ENCODE data around the gene SLIT3.

Gene SLIT3

GRCh38 chr5:168694289-168694688 lies 606.6 kb downstream of the SLIT3 start:
- no peak overlapping the region for H3K27ac ChIP-seq (ENCODE audit: low read depth, low read length)

GRCh38 chr5:168693883-168694282 lies 607.1 kb downstream of the SLIT3 start:
- H3F3A ChIP-seq (ENCODE audit: control insufficient read depth, insufficient read depth): no peaks in the 10 kb centered on the region
- no peak overlapping the region for H3K4me3 ChIP-seq (ENCODE audit: low read length)
- H3K4me2 ChIP-seq (ENCODE audit: low read length): no peak overlapping the region
- no peak overlapping the region for H3K27ac ChIP-seq (ENCODE audit: low read depth, low read length)
- no peaks in the 10 kb centered on the region; the same call in 1 of the 2 replicates for H3K27me3 ChIP-seq (ENCODE audit: control insufficient read depth, low read length)
- H3K79me2 ChIP-seq (ENCODE audit: control insufficient read depth, low read length): no peaks in the 10 kb centered on the region
- no peaks in the 10 kb centered on the region for H3K4me1 ChIP-seq (ENCODE audit: control insufficient read depth, low read length)
- H3K36me3 ChIP-seq (ENCODE audit: control insufficient read depth, low read length): no peaks in the 10 kb centered on the region
- no peaks in the 10 kb centered on the region for H4K20me1 ChIP-seq (ENCODE audit: control insufficient read depth, insufficient read depth, low read depth, low read length)
- H3K9me2 ChIP-seq (replicated peaks; ENCODE audit: control insufficient read depth, low read length): no peaks in the 10 kb centered on the region
- TF ChIP-seq EZH2phosphoT487 (IDR thresholded peaks at IDR 0.05; ENCODE audit: borderline replicate concordance, low read length): no peak
- H3K9me3 ChIP-seq (ENCODE audit: control insufficient read depth, insufficient read depth, low read length): no peaks in the 10 kb centered on the region

More at GRCh38 chr5:168694289-168694688, 606.6 kb downstream of the SLIT3 start:
- Histone ChIP-seq H3K9me2 (replicated peaks; ENCODE audit: control insufficient read depth, low read length) (no peaks in the 10 kb centered on the region), H3K4me2 (ENCODE audit: low read length) (no peak overlapping the region), H3F3A (ENCODE audit: control insufficient read depth, insufficient read depth) (no peaks in the 10 kb centered on the region), H3K36me3 (ENCODE audit: control insufficient read depth, low read length) (no peaks in the 10 kb centered on the region), H3K79me2 (ENCODE audit: control insufficient read depth, low read length) (no peaks in the 10 kb centered on the region), H3K4me1 (ENCODE audit: control insufficient read depth, low read length) (no peaks in the 10 kb centered on the region), H4K20me1 (ENCODE audit: control insufficient read depth, insufficient read depth, low read depth, low read length) (no peaks in the 10 kb centered on the region), H3K4me3 (ENCODE audit: low read length) (no peak overlapping the region), H3K27me3 (ENCODE audit: control insufficient read depth, low read length) (no peaks in the 10 kb centered on the region; the same call in 1 of the 2 replicates), H3K9me3 (ENCODE audit: control insufficient read depth, insufficient read depth, low read length) (no peaks in the 10 kb centered on the region)
- TF ChIP-seq EZH2phosphoT487 (IDR thresholded peaks at IDR 0.05; ENCODE audit: borderline replicate concordance, low read length): no peak
- no peak for TF ChIP-seq CTCF (IDR thresholded peaks at IDR 0.05; ENCODE audit: low read depth, low read length, poor library complexity, severe bottlenecking)

GRCh38 chr5:168693297-168693696 lies 607.6 kb downstream of the SLIT3 start:
- H3K27me3 ChIP-seq (ENCODE audit: control insufficient read depth, low read length): no peaks in the 10 kb centered on the region; the same call in 1 of the 2 replicates
- H4K20me1 ChIP-seq (ENCODE audit: control insufficient read depth, insufficient read depth, low read depth, low read length): no peaks in the 10 kb centered on the region
- H3K79me2 ChIP-seq (ENCODE audit: control insufficient read depth, low read length): no peaks in the 10 kb centered on the region
- no peak overlapping the region for H3K4me2 ChIP-seq (ENCODE audit: low read length)
- H3F3A ChIP-seq (ENCODE audit: control insufficient read depth, insufficient read depth): no peaks in the 10 kb centered on the region
- no peaks in the 10 kb centered on the region for H3K9me3 ChIP-seq (ENCODE audit: control insufficient read depth, insufficient read depth, low read length)
- no peaks in the 10 kb centered on the region for H3K36me3 ChIP-seq (ENCODE audit: control insufficient read depth, low read length)
- TF ChIP-seq CTCF (IDR thresholded peaks at IDR 0.05; ENCODE audit: low read depth, low read length, poor library complexity, severe bottlenecking) (no peak), EZH2phosphoT487 (IDR thresholded peaks at IDR 0.05; ENCODE audit: borderline replicate concordance, low read length) (no peak)
- no peak overlapping the region for H3K4me3 ChIP-seq (ENCODE audit: low read length)
- no peak overlapping the region for H3K27ac ChIP-seq (ENCODE audit: low read depth, low read length)
- no peaks in the 10 kb centered on the region for H3K4me1 ChIP-seq (ENCODE audit: control insufficient read depth, low read length)
- no peaks in the 10 kb centered on the region for H3K9me2 ChIP-seq (replicated peaks; ENCODE audit: control insufficient read depth, low read length)

GRCh38 chr5:168691891-168692290 lies 609.0 kb downstream of the SLIT3 start:
- Histone ChIP-seq H3K9me3 (ENCODE audit: control insufficient read depth, insufficient read depth, low read length) (no peaks in the 10 kb centered on the region), H3K79me2 (ENCODE audit: control insufficient read depth, low read length) (no peaks in the 10 kb centered on the region), H3K4me3 (ENCODE audit: low read length) (no peak overlapping the region), H3K36me3 (ENCODE audit: control insufficient read depth, low read length) (no peaks in the 10 kb centered on the region), H3K27me3 (ENCODE audit: control insufficient read depth, low read length) (no peaks in the 10 kb centered on the region; the same call in 1 of the 2 replicates), H3K4me2 (ENCODE audit: low read length) (no peak overlapping the region), H3F3A (ENCODE audit: control insufficient read depth, insufficient read depth) (no peaks in the 10 kb centered on the region), H3K4me1 (ENCODE audit: control insufficient read depth, low read length) (no peaks in the 10 kb centered on the region), H3K27ac (ENCODE audit: low read depth, low read length) (no peak overlapping the region), H4K20me1 (ENCODE audit: control insufficient read depth, insufficient read depth, low read depth, low read length) (no peaks in the 10 kb centered on the region), H3K9me2 (replicated peaks; ENCODE audit: control insufficient read depth, low read length) (no peaks in the 10 kb centered on the region)
- TF ChIP-seq EZH2phosphoT487 (IDR thresholded peaks at IDR 0.05; ENCODE audit: borderline replicate concordance, low read length) (no peak), CTCF (IDR thresholded peaks at IDR 0.05; ENCODE audit: low read depth, low read length, poor library complexity, severe bottlenecking) (no peak)

Measured in DOHH2 (cell line).